Measurements from ENCODE around the gene ELK4.

DNA sequence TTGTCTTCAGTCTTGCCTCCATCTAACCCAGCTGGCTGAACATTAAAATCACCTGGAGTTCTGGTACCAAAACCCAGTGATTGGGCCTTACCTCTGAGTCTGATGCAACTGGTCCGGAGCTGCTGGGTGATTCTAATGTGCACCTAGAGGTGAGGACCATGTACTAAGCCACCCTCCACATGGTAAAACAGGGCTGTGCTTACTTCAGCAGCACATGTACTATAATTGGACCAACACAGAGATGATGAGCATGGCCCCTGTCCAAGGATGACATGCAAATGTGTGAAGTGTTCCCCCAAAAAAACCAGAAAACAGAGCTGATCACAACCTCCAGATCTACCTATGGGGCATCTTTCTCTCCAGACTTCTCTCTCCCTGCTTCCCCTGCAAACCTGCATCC, 37.0 kb downstream of the ELK4 start:
- TF ChIP-seq SNAPC2 (CRISPR knock-in tag; IDR thresholded peaks at IDR 0.05) (no peak), POLR2AphosphoS5 (IDR thresholded peaks at IDR 0.05; ENCODE audit: low read depth, low read length) (no peak), ZNF460 (CRISPR knock-in tag; IDR thresholded peaks at IDR 0.05; ENCODE audit: borderline replicate concordance) (no peak), MYNN (CRISPR knock-in tag; IDR thresholded peaks at IDR 0.05; ENCODE audit: low read depth) (no peak)
